Measurements from ENCODE around the gene RNF32.

DNA sequence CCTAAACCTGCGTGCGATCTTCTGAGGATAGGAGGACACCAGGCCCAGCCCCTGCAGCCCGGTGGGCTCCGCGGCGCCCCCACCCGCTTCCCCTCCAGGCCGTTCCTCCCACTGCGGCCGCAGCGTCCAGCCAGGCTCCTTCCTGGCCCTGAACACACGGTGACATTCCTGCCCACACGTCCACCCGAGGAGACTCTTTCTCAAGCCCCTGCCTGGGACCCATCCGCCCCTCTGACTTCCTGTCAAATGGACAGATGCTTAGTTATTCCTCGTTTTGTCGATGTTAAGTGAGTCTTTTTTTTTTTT is 32.4 kb upstream of the RNF32 start:
- TF ChIP-seq CTCF (IDR thresholded peaks at IDR 0.05) = no peak
- no peak for TF ChIP-seq POLR2AphosphoS5 (IDR thresholded peaks at IDR 0.05; ENCODE audit: low read depth, low read length)
- TF ChIP-seq TCF7L2 (IDR thresholded peaks at IDR 0.05; ENCODE audit: low read depth, low read length) = no peak
